WTC11 (cell line): ENCODE data around the gene FCHSD2.

Experiments used
- ATF1 ChIP-seq: sonication (generic); formaldehyde crosslinking; IDR thresholded peaks from 2 replicates; pipeline ENCODE4 v1.8.1; 2023; ENCODE audit warnings: mild to moderate bottlenecking, moderate library complexity, missing genetic modification reagents
- E2F1 ChIP-seq: sonication (generic); formaldehyde crosslinking; IDR thresholded peaks from 2 replicates; pipeline ENCODE4 v1.8.0; 2022; ENCODE audit warnings: mild to moderate bottlenecking, missing genetic modification reagents
- IRF2 ChIP-seq: sonication (generic); formaldehyde crosslinking; IDR thresholded peaks from 2 replicates; pipeline ENCODE4 v1.8.0; 2022; ENCODE audit warnings: low read depth, missing genetic modification reagents, borderline replicate concordance
- JUN ChIP-seq: sonication (generic); formaldehyde crosslinking; IDR thresholded peaks from 2 replicates; pipeline ENCODE4 v1.8.0; 2023; ENCODE audit warnings: mild to moderate bottlenecking, missing genetic modification reagents
- NFE2L1 ChIP-seq: sonication (generic); formaldehyde crosslinking; IDR thresholded peaks from 2 replicates; pipeline ENCODE4 v1.8.1; 2023; ENCODE audit warnings: missing genetic modification reagents
- NFYB ChIP-seq: sonication (generic); formaldehyde crosslinking; conservative IDR thresholded peaks from 2 replicates; pipeline ENCODE4 v1.8.0; 2022; ENCODE audit warnings: low read depth, missing genetic modification reagents
- NR1H2 ChIP-seq: sonication (generic); formaldehyde crosslinking; IDR thresholded peaks from 2 replicates; pipeline ENCODE4 v1.9.0; 2021; ENCODE audit warnings: mild to moderate bottlenecking, moderate library complexity, missing genetic modification reagents
- ZNF263 ChIP-seq: sonication (generic); formaldehyde crosslinking; IDR thresholded peaks from 2 replicates; pipeline ENCODE4 v1.8.1; 2022; ENCODE audit warnings: low read depth, mild to moderate bottlenecking, moderate library complexity, missing genetic modification reagents
- ZNF512 ChIP-seq: sonication (generic); formaldehyde crosslinking; IDR thresholded peaks from 2 replicates; pipeline ENCODE4 v1.8.1; 2022; ENCODE audit warnings: missing genetic modification reagents, borderline replicate concordance
- TF ChIP-seq, protein P1 (sequence below): fragments of 200-600 bp; IDR thresholded peaks from 2 replicates; pipeline ENCODE4 v1.8.0; 2022; ENCODE audit warnings: antibody characterized with exemption
- TF ChIP-seq, protein P2 (sequence below): sonication (generic); formaldehyde crosslinking; IDR thresholded peaks from 2 replicates; pipeline ENCODE4 v1.8.0; 2022; ENCODE audit warnings: mild to moderate bottlenecking, missing genetic modification reagents

DNA sequence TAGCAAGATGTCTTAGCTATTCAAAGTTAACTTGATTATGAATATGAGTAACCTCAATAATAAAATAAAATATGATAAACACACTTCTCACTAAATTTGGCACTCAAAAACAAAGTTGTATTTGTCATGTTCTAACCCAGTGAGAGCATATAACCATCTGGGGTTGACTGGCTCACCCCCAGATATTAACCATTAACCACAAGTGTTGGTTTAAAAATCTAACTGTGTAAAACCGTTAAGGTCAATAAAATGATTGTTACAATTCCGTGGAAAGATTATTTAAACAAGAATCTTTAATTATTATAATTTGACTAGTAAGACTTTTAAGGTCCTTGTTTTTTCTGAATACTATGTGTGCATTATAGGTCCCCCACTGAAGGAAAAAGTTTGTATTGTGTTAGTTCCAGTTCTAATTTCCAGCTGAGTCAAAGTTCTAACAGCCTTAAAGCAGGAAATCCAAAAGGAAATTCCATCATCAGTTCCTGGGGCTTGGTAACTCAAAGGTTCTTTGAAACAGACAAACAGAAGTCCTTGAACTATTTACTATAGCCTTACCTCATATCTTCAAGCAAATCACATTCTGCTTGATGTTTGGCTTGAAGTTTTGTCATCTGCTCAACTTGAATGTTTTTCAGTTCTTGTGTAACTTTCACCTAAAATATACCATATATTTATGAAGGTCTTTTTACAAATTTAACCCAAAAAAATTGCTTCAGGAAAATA lies 2.5 kb downstream of the FCHSD2 start:
- TF ChIP-seq, protein P1, sequence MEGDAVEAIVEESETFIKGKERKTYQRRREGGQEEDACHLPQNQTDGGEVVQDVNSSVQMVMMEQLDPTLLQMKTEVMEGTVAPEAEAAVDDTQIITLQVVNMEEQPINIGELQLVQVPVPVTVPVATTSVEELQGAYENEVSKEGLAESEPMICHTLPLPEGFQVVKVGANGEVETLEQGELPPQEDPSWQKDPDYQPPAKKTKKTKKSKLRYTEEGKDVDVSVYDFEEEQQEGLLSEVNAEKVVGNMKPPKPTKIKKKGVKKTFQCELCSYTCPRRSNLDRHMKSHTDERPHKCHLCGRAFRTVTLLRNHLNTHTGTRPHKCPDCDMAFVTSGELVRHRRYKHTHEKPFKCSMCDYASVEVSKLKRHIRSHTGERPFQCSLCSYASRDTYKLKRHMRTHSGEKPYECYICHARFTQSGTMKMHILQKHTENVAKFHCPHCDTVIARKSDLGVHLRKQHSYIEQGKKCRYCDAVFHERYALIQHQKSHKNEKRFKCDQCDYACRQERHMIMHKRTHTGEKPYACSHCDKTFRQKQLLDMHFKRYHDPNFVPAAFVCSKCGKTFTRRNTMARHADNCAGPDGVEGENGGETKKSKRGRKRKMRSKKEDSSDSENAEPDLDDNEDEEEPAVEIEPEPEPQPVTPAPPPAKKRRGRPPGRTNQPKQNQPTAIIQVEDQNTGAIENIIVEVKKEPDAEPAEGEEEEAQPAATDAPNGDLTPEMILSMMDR = no peak
- no peak for TF ChIP-seq ATF1 (CRISPR knock-in tag)
- no peak for TF ChIP-seq JUN (CRISPR knock-in tag)
- TF ChIP-seq NR1H2 (CRISPR knock-in tag) = no peak
- no peak for TF ChIP-seq NFYB (CRISPR knock-in tag)
- TF ChIP-seq ZNF512 (CRISPR knock-in tag) = no peak
- no peak for TF ChIP-seq ZNF263 (CRISPR knock-in tag)
- TF ChIP-seq, protein P2, sequence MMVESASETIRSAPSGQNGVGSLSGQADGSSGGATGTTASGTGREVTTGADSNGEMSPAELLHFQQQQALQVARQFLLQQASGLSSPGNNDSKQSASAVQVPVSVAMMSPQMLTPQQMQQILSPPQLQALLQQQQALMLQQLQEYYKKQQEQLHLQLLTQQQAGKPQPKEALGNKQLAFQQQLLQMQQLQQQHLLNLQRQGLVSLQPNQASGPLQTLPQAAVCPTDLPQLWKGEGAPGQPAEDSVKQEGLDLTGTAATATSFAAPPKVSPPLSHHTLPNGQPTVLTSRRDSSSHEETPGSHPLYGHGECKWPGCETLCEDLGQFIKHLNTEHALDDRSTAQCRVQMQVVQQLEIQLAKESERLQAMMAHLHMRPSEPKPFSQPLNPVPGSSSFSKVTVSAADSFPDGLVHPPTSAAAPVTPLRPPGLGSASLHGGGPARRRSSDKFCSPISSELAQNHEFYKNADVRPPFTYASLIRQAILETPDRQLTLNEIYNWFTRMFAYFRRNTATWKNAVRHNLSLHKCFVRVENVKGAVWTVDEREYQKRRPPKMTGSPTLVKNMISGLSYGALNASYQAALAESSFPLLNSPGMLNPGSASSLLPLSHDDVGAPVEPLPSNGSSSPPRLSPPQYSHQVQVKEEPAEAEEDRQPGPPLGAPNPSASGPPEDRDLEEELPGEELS = no peak
- TF ChIP-seq NFE2L1 (CRISPR knock-in tag) = no peak
- no peak for TF ChIP-seq IRF2 (CRISPR knock-in tag)
- no peak for TF ChIP-seq E2F1 (CRISPR knock-in tag)
